Stimulated activated CD8-positive, alpha-beta memory T cell treated with anti-CD3 and anti-CD28 coated beads, Interleukin-4, amount 100 ng/mL, for 48 hours (primary cell): ENCODE data around the gene PRIMA1.
A peak's percentile ranks its signal among the peaks of the same experiment; 100 is the strongest.

Source experiments
- DNase-seq: peaks from one replicate; pipeline ENCODE4 v3.0.0-alpha.2; 2020

Gene PRIMA1

GRCh38 chr14:93728651-93729016 is 59.7 kb downstream of the PRIMA1 start:
- DNase-seq: no peak

DNA sequence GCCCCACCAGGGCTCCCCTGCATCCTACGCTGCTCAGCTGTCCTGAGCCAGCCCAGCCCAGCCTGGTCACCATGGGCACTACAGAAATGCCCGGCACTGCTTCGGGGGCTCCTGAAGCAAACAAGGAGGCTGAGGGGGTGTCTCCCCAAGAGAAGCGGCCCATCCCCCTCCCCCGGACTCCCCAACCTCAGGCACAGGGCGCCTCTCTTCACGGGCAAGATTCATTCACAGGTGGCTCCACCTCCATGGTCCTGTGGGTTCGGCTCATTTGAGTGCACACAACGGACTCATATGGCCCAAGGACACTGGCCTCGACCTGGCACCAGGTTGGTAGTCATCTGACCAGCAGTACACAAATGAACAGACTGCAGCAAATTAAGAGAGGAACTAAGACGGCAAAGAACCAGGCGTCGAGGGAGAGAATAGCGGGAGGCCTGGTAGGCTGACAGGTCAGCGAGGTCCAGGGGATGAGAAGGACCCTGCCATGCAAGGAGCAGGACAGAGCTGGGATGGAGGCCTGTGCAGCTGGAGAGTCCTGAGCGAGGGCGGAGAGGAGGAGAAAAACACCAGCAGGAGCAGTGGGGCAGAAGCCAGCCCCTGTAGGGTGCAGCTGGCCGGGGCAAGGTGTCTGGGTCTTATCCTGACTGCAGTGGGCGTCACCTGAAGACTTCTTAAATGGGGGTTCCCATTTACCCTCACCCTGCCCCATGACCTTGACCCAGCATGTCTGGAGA is 60.2 kb downstream of the PRIMA1 start:
- no peak for DNase-seq

GRCh38 chr14:93727039-93727740 is 61.1 kb downstream of the PRIMA1 start:
- DNase-seq: no peak

DNA sequence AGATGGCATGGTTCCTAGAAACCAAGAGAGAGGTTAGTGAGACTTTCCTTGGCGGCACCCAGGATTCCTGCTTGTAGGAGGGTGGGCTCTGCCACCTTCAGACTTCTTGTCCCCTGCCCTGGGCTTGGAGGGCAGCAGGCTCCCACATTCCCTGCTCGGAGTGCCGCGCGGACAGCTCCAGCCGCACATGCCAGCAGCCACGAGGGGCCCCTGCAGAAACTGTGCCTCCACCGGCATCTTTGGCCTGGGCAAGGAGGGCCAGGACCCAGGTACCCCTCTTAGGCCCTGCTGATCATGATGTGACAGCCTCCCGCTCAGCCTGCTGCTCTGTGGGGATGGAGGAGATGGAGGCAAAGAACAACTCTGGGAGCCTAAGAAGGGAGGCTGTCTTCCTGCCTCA is 62.3 kb downstream of the PRIMA1 start:
- DNase-seq: no peak

GRCh38 chr14:93725002-93725582 is 63.2 kb downstream of the PRIMA1 start:
- DNase-seq: no peak

DNA sequence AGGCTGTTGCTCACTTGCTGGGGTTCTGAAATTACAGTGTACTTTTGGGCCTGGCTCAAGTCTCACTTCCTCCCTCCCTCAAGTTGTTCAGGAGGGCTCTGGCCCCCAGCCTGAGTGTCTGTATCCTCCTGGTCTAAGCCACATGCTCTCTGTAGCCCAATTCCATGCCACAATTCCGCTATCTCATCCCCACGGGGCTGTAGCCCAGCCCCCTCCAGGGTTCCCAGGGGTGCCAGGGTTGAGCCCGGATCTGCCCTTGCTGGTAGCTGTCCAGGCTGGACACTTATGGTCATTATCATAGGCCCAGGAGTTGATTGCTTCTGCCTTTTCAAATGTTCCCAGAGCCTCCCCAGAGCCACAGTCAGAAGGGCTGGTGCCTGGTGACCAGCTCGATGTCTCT is 65.3 kb downstream of the PRIMA1 start:
- no peak for DNase-seq

- no peak for DNase-seq
These were observed 67.3 kb downstream of the PRIMA1 start for GRCh38 chr14:93720981-93721483.

- DNase-seq: peak; percentile 11
These were observed 68.0 kb downstream of the PRIMA1 start for GRCh38 chr14:93720076-93720815.

- no peak for DNase-seq
These were observed 69.0 kb downstream of the PRIMA1 start for GRCh38 chr14:93719256-93719655.

GRCh38 chr14:93717668-93718320 is 70.5 kb downstream of the PRIMA1 start:
- no peak for DNase-seq

DNA sequence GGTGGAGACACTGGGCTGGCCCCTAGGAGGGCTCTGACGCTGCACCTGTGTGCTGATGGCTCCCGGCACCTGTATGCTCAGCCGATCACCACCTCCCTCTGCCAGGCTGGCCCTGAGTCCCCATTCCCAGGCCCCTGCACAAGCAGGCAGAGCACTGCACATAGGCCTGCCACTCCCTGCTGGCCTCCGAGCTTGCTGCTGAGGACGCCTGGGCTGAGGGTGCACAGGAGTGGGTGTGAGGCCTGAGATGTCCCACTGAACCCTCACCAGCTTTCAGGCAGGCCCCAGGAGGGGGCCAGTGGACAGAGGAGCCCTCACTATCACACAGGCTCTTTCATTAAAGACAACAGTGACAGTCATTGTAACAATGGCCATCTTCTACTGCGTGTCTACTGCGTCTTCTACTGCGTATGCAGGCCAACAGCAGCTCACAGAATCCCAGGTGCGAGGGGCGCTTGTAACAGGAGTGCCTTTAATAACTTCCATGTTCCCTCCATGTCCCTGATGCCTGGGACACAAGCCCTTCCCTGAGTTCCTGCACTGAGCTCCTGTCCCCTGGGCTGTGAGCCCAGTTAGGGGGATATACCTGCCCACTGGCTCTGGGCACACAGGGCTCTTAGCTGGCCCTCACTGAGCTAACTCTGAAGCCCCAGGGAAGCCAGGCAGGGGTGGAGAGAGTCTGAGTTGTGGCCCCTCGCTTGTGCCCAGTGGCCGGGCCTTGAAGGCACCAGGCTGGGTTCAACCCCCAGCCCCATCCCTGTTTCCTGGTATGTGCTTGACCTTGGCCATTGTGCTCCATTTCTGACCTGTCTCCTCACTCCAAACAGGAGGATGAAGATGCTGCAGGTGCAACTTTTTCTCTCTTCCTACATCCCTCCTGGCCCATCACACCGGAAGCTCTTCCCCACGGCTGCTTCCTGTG is 71.3 kb downstream of the PRIMA1 start:
- no peak for DNase-seq

DNA sequence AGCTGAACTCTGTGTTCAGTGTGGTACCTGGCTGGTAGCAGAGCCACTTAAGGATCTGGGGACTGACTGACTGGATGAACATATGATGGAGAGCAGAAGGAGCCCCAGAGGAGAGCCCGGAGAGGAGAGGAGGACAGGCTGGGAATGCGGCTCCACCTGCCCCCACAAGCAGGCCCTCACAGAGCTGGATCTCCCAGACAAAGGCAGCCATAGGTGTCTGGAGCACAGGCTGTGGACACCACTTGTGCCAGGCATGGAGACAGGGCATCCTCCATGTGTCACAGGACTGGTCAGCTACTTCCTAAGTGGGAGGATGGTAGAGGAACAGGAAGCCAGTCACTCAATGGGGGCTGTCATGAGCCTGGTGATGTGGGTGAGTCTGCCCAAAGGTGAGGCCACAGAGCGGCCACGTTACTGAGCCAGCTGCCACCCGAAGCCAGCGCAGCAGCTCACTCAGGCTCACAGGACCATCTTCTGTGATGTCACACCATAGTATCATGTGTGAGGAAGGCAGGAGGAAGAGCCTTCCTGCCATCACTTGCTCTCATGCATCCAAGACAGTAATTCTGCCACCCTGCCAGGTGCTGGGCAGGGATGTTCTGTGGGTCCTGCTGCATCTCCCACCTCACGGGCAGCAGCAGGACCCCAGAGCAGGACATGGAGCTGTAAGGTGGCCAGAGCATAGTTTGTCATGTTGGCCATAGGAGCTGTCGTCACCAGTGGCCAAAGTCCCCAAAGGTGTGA is 72.1 kb downstream of the PRIMA1 start:
- no peak for DNase-seq

- DNase-seq: no peak
These were observed 72.9 kb downstream of the PRIMA1 start for GRCh38 chr14:93715279-93715927.

GRCh38 chr14:93714605-93715004 is 73.7 kb downstream of the PRIMA1 start:
- DNase-seq: no peak

DNA sequence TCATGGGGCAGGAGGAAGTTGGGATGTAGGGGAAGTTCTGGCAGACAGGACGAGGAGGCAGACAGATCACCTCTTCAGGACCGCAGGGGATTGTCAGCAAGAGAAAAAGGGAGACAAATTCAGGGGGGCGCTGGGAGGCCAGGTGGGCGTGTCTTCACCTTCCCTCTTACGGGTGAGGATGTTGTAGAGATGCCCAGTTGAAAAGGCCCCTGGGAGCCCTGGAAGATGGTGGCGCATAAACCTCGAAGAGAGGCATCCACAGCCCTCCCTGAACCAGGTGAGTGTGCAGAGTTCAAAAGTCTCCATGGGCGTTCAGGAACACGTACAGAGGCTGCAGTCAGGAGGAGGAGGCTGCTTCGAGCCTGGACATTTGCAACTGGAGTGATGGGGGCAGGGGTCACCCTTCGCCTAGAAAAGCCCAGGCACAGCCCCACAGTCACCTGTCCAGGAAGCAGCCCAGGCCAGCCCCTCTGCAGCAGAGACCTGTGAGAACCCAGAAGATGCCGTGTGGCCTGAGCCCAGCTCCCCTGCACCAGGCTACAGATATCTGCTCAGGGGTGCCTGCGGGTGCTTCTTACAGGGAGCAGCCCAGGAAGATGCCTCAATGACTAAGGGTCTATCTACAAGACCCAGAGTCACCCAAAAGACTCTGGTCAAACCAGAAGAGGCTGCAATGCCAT is 74.4 kb downstream of the PRIMA1 start:
- no peak for DNase-seq

GRCh38 chr14:93712838-93713724 is 75.2 kb downstream of the PRIMA1 start:
- no peak for DNase-seq

GRCh38 chr14:93712079-93712837 is 76.0 kb downstream of the PRIMA1 start:
- no peak for DNase-seq

DNA sequence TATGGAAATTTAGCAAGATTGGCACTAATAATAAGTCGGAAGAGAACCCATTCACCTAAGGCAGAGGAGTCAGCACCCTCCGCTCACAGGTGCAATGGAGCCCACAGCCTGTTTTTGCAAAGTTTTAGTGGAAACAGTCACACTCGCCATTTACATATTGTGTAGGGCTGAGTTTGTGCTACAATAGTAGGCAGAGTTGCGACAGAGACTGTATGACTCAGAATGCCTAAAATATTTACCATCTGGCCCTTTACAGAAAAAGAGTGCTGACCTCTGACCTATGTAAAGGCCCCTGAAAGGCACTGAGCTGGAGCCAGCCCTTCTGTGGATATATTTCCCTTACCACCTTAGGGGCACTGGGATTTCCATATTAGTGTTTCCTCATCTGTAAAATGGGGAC is 79.0 kb downstream of the PRIMA1 start:
- DNase-seq: no peak
